AG04450 (cell line): ENCODE measurements around the gene PLPP7. TPM values are rescaled to one million over a fixed set of nuclear protein-coding genes. Genes with fewer than 3 reads are reported as not detected.

ENCODE experiments used
- CTCF ChIA-PET: fragments of 300-600, 350-600 bp; formaldehyde crosslinking; extraction: SDS; loops from one replicate; lab custom pipeline; 2022; ENCODE audit warnings: antibody characterized with exemption, inconsistent platforms; lab: Charles Lee
- POLR2A ChIA-PET: fragments of 350-600 bp; formaldehyde crosslinking; extraction: SDS; loops from one replicate; lab custom pipeline; 2021; ENCODE audit warnings: antibody characterized with exemption, inconsistent platforms; lab: Yijun Ruan, JAX
- DNase-seq: peaks from one replicate; pipeline ENCODE4 v3.0.0-alpha.2; 2011; ENCODE audit warnings: low read depth, low spot score
- H3K27ac ChIP-seq: one replicate; pipeline ENCODE4 v1.5.1; 2012; ENCODE audit warnings: low read depth, low read length, control low read depth
- H3K27me3 ChIP-seq: one replicate; pipeline ENCODE4 v1.6.0; 2012; ENCODE audit warnings: low read length; ENCODE audit not compliant: control insufficient read depth, insufficient read depth
- H3K4me3 ChIP-seq: 2 replicates; pipeline ENCODE4 v1.5.1; 2011; ENCODE audit warnings: mild to moderate bottlenecking, low read depth, low read length, control low read depth
- H3K9me3 ChIP-seq: 2 replicates; pipeline ENCODE4 v1.5.1; 2012; ENCODE audit warnings: low read length; ENCODE audit not compliant: control insufficient read depth, insufficient read depth
- CTCF ChIP-seq: IDR thresholded peaks from 2 replicates; pipeline ENCODE4 v1.5.1; 2011; ENCODE audit warnings: low read depth, low read length, control low read depth, inconsistent platforms
- polyA plus RNA-seq: library from polyadenylated mRNA; depleted of rRNA; stranded (reverse); fragments of >200 nt; gene quantifications from 2 replicates; pipeline ENCODE4 v1.2.3, GENCODE V29; 2011

The PLPP7 gene
- polyA plus RNA-seq, 1 experiment: 0.57 TPM

- Histone ChIP-seq H3K27ac (no peak overlapping the region), H3K4me3 (no peak overlapping the region), H3K27me3 (peaks cover 10% of the 10 kb centered on the region), H3K9me3 (peaks cover 4% of the 10 kb centered on the region; the same call in 1 of the 2 replicates)
- ChIA-PET POLR2A (interaction anchor here (0.5 kb wide), 1 partner anchor 1651 kb away, joined by 4 read pairs; no protein-coding TSS in a partner anchor), CTCF (interaction anchor here (0.7 kb wide), 1 partner anchor 16 kb away, joined by 5 read pairs; no protein-coding TSS in a partner anchor)
- no peak for DNase-seq
- no peak for TF ChIP-seq CTCF
These were observed 30.6 kb downstream of the PLPP7 start for GRCh38 chr9:131320031-131320685.

- Histone ChIP-seq H3K9me3 (no peaks in the 10 kb centered on the region; the same call in 1 of the 2 replicates), H3K27ac (no peak overlapping the region), H3K4me3 (no peak overlapping the region), H3K27me3 (peaks cover 2% of the 10 kb centered on the region)
- ChIA-PET POLR2A (no interaction called here), CTCF (interaction anchor here (0.9 kb wide), 1 partner anchor 25 kb away, joined by 3 read pairs; no protein-coding TSS in a partner anchor)
- TF ChIP-seq CTCF: no peak
- no peak for DNase-seq
These were observed 34.1 kb downstream of the PLPP7 start for GRCh38 chr9:131323629-131324028.

GRCh38 chr9:131324736-131325679, 35.5 kb downstream of the PLPP7 start:
- POLR2A ChIA-PET: no interaction called here

GRCh38 chr9:131329241-131329641, 39.7 kb downstream of the PLPP7 start:
- H3K9me3 ChIP-seq: no peaks in the 10 kb centered on the region; the same call in 1 of the 2 replicates
- POLR2A ChIA-PET: no interaction called here
- TF ChIP-seq CTCF: no peak

More at GRCh38 chr9:131324736-131325679, 35.5 kb downstream of the PLPP7 start:
- peaks cover 1% of the 10 kb centered on the region for H3K27me3 ChIP-seq
- H3K27ac ChIP-seq: no peak overlapping the region
- H3K9me3 ChIP-seq: no peaks in the 10 kb centered on the region; the same call in 1 of the 2 replicates
- CTCF ChIA-PET: interaction anchor here (0.5 to 4.2 kb wide), 4 partner anchors 11 to 164 kb away, joined by 3 to 20 read pairs (median 10); no protein-coding TSS in a partner anchor
- H3K4me3 ChIP-seq: no peak overlapping the region
- no peak for DNase-seq
- no peak for TF ChIP-seq CTCF

More at GRCh38 chr9:131329241-131329641, 39.7 kb downstream of the PLPP7 start:
- Histone ChIP-seq H3K27ac (no peak overlapping the region), H3K27me3 (no peaks in the 10 kb centered on the region), H3K4me3 (no peak overlapping the region)
- CTCF ChIA-PET: no interaction called here
- no peak for DNase-seq
